Natural killer cell (primary cell): ENCODE data around the gene FANCM. TPM values are rescaled to one million over a fixed set of nuclear protein-coding genes. Genes with fewer than 3 reads are reported as not detected.
"Not testable (repeated sequence)": the region's sequence is repeated elsewhere in the genome, so short reads cannot be mapped to it uniquely, and the experiment has no call there.

ENCODE experiments used
- ATAC-seq, 3 donors: fragments of 150-1000 bp in 2 of 3; fragments of 200-7000 bp in 1 of 3; cut with Tn5 transposase; 1 replicate in 1 of 3; 2 replicates in 2 of 3; pipeline ENCODE4 v1.10.0; 2021; ENCODE audit warnings: mild to moderate bottlenecking in 2 of 3, moderate library complexity in 2 of 3
- DNase-seq, 2 donors: peaks; one replicate each; pipeline versions ENCODE4 v3.0.0 to v3.0.0-alpha.2; 2013 to 2021; ENCODE audit warnings: mixed read lengths in 1 of 2
- H3K27ac ChIP-seq: one replicate; pipeline ENCODE4 v1.5.1; 2013; ENCODE audit warnings: mild to moderate bottlenecking, low read length
- H3K27me3 ChIP-seq: one replicate; pipeline ENCODE4 v1.6.1; 2013; ENCODE audit warnings: low read length; ENCODE audit not compliant: control insufficient read depth, insufficient read depth
- H3K36me3 ChIP-seq: one replicate; pipeline ENCODE4 v1.6.1; 2013; ENCODE audit warnings: low read length; ENCODE audit not compliant: control insufficient read depth, insufficient read depth
- H3K4me1 ChIP-seq: one replicate; pipeline ENCODE4 v1.6.1; 2013; ENCODE audit warnings: low read length; ENCODE audit not compliant: control insufficient read depth, insufficient read depth
- H3K4me3 ChIP-seq: one replicate; pipeline ENCODE4 v1.5.1; 2013; ENCODE audit warnings: low read length
- H3K9me3 ChIP-seq: one replicate; pipeline ENCODE4 v1.6.1; 2013; ENCODE audit warnings: low read length; ENCODE audit not compliant: control insufficient read depth, insufficient read depth
- H3K27ac Mint-ChIP-seq, 2 donors: one replicate each; pipeline ENCODE4 v1.8.0; 2022; ENCODE audit warnings: mild to moderate bottlenecking in 2 of 2, mixed read lengths in 2 of 2, moderate library complexity in 1 of 2
- H3K27me3 Mint-ChIP-seq, 2 donors: one replicate each; pipeline ENCODE4 v1.8.0; 2022; ENCODE audit warnings: low read depth in 2 of 2, mixed read lengths in 2 of 2
- H3K36me3 Mint-ChIP-seq: one replicate; pipeline ENCODE4 v1.8.0; 2022; ENCODE audit warnings: mixed read lengths
- H3K4me1 Mint-ChIP-seq, 2 donors: one replicate each; pipeline ENCODE4 v1.8.0; 2022; ENCODE audit warnings: mixed read lengths in 2 of 2
- H3K4me3 Mint-ChIP-seq: one replicate; pipeline ENCODE4 v1.8.0; 2022; ENCODE audit warnings: mild to moderate bottlenecking, moderate library complexity, mixed read lengths
- H3K9me3 Mint-ChIP-seq, 2 donors: one replicate each; pipeline ENCODE4 v1.8.0; 2022; ENCODE audit warnings: mixed read lengths in 2 of 2
- CTCF ChIP-seq: fragments of 200-600 bp; IDR thresholded peaks from one replicate; pipeline ENCODE4 v1.8.0; 2022; ENCODE audit warnings: antibody characterized with exemption
- WGBS: methylation state at CpG from one replicate; pipeline ENCODE4 v1.1.7; 2013; ENCODE audit warnings: missing lambda C conversion rate; ENCODE audit not compliant: insufficient coverage; 5-methylcytosine and 5-hydroxymethylcytosine counted together
- intact Hi-C: fragments of 100-400 bp; cut with micrococcal nuclease; formaldehyde crosslinking; loops from one replicate; pipeline ENCODE4 v1.14.2; 2022
- total RNA-seq, 4 donors: library from RNA; stranded (reverse); fragments of 120-200 nt in 1 of 4; gene quantifications; one replicate each; pipeline versions ENCODE4 v1.2.3 to v1.2.4, GENCODE V29; 2013 to 2022

FANCM gene
- total RNA-seq, 3 donors from 2014 or later (not counting 1 experiment from before 2014, with no cell fraction given) = 8.3 to 16.9 (median 13.2) TPM

- H3K4me3 ChIP-seq = peak overlapping the region; percentile 83
- no peaks in the 10 kb centered on the region for H3K9me3 ChIP-seq
- Mint-ChIP-seq H3K27me3 (no peaks in the 10 kb centered on the region), H3K36me3 (no peaks in the 10 kb centered on the region), H3K27ac (peak overlapping the region; percentile 98 to 99), H3K4me1 (peaks cover 38 to 46% of the 10 kb centered on the region in 2 donors), H3K4me3 (peak overlapping the region; percentile 100), H3K9me3 (no peaks in the 10 kb centered on the region)
- peak overlapping the region; percentile 87 for H3K27ac ChIP-seq
- no peaks in the 10 kb centered on the region for H3K36me3 ChIP-seq
- WGBS = 0% methylated on average over 1 of the region's 7 CpGs
- intact Hi-C loops = loop anchor here (1.0 to 2.0 kb wide), 2 partner anchors 118 to 134 kb away; partner anchors contain the start of gene MIS18BP1
- DNase-seq (peak in 1 of 2 donors; percentile 44), ATAC-seq (no peak)
- TF ChIP-seq CTCF = no peak
- no peaks in the 10 kb centered on the region for H3K27me3 ChIP-seq
- peaks cover 14% of the 10 kb centered on the region for H3K4me1 ChIP-seq
These were observed 574 bp upstream of the FANCM start for GRCh38 chr14:45135156-45135555.

- DNase-seq (no peak), ATAC-seq (no peak)
- Mint-ChIP-seq H3K36me3 (no peaks in the 10 kb centered on the region), H3K4me1 (peaks cover 38 to 46% of the 10 kb centered on the region in 2 donors), H3K4me3 (peak overlapping the region; percentile 100), H3K27me3 (no peaks in the 10 kb centered on the region), H3K9me3 (no peaks in the 10 kb centered on the region), H3K27ac (peak overlapping the region; percentile 98 to 99)
- TF ChIP-seq CTCF = no peak
- H3K4me3 ChIP-seq = peak overlapping the region; percentile 83
- H3K27ac ChIP-seq = peak overlapping the region; percentile 87
- H3K9me3 ChIP-seq = no peaks in the 10 kb centered on the region
- WGBS = 2% methylated on average over 6 of the region's 7 CpGs
- intact Hi-C loops = no loop called here
- H3K36me3 ChIP-seq = no peaks in the 10 kb centered on the region
- no peaks in the 10 kb centered on the region for H3K27me3 ChIP-seq
- peaks cover 14% of the 10 kb centered on the region for H3K4me1 ChIP-seq
These were observed 669 bp downstream of the FANCM start for GRCh38 chr14:45136399-45136798.

- ATAC-seq (no peak), DNase-seq (no peak)
- WGBS = 97% methylated on average over 6 of the region's 6 CpGs
- H3K9me3 Mint-ChIP-seq = no peaks in the 10 kb centered on the region
- no peaks in the 10 kb centered on the region for H3K36me3 ChIP-seq
- intact Hi-C loops = no loop called here
- H3K27me3 Mint-ChIP-seq = no peaks in the 10 kb centered on the region
- H3K27ac Mint-ChIP-seq = no peak overlapping the region
- no peaks in the 10 kb centered on the region for H3K27me3 ChIP-seq
- no peaks in the 10 kb centered on the region for H3K36me3 Mint-ChIP-seq
- H3K4me3 ChIP-seq = no peak overlapping the region
- no peaks in the 10 kb centered on the region for H3K9me3 ChIP-seq
- no peak overlapping the region for H3K4me3 Mint-ChIP-seq
- peaks cover 21 to 31% of the 10 kb centered on the region in 2 donors for H3K4me1 Mint-ChIP-seq
- no peak for TF ChIP-seq CTCF
- no peak overlapping the region for H3K27ac ChIP-seq
- H3K4me1 ChIP-seq = peaks cover 7% of the 10 kb centered on the region
These were observed 5.0 kb downstream of the FANCM start for GRCh38 chr14:45140661-45141187.

- H3K4me1 ChIP-seq, H3K27me3 Mint-ChIP-seq, H3K27ac ChIP-seq, DNase-seq, H3K27ac Mint-ChIP-seq, H3K27me3 ChIP-seq, H3K9me3 ChIP-seq, H3K36me3 ChIP-seq, H3K4me3 Mint-ChIP-seq, H3K36me3 Mint-ChIP-seq, intact Hi-C loops, H3K4me3 ChIP-seq, ATAC-seq, H3K9me3 Mint-ChIP-seq: not testable (repeated sequence)
- 78% methylated on average over 8 of the region's 8 CpGs for WGBS
- H3K4me1 Mint-ChIP-seq = peaks cover 10 to 21% of the 10 kb centered on the region in 2 donors
These were observed 6.4 kb downstream of the FANCM start for GRCh38 chr14:45142083-45142482.
